ENCODE data around the gene PRR11.
"Not testable (repeated sequence)": the region's sequence is repeated elsewhere in the genome, so short reads cannot be mapped to it uniquely, and the experiment has no call there.

Gene PRR11

DNA sequence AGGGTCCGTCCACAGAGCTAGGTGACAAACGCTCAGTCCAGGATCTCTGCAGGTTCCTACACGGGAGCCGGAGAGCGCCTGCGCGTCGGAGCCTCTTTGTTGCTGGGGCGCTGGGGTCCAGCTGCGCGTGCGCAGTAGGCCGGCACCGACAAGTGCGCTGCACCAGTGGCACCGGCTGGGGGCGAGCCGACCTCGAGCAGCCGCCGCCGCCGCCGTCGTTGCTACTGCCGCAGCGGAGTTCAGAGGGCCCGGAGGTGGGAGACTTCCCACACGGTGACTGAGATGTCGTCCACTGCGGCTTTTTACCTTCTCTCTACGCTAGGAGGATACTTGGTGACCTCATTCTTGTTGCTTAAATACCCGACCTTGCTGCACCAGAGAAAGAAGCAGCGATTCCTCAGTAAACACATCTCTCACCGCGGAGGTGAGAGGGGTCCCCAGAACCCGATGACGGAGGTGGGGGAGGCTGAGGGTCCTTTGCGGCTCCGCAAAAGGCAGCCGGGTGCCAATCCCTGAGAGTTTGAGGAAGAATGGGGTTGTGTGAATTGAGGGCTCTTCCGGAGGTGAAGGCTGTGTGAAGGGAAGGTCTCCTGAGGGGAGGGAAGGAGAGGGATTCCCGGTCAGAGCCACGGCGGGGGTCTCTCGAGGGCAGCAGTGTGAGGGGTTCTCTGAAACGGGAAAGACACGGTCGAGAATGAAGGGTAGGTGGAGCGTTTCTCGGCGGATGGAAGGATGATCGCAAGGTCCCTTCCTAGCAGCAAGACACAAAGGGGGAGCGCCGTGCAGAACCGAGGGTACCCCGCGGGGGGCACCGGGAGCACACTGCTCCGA, 65.0 kb downstream of the PRR11 start, which contains the start of gene GDPD1:
GDPD1 (plus strand) TSS at position 184 of the 831 bp plus-strand sequence; CDS start at position 283, 99 bp downstream.
- DNase-seq, result peak; percentile 95

DNA sequence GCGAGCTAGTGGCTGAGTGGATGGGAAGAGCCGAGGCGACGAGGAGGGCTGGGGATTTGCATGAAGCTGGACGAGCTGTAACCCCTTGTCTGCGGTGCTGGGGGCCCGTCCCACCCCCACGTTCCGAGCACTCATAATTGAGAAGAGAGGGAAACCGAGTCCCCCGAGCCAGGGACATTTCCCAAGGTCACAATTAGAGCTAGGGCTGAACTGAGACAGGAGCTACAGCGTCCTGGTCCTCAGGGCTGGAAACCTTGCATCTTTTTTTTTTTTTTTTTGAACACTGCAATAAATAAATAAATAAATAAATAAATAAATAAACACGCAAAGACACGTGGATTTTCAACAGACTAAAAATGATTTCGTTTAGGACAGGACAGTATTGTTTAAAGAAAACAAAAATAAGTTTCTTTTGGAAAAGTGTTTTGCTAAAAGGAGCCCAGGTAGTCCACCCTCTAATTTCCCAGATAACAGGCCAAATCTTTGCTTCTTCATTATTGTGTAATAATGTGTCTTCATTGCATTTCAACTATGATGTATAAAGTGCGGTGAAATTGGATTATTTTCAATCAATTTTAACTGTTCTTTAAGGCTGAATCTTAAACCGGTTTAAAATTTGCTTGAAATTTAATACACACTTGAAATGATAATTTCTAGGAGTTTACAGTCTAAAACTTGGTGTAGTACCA, 65.8 kb downstream of the PRR11 start:
- peak; percentile 48 for DNase-seq

DNA sequence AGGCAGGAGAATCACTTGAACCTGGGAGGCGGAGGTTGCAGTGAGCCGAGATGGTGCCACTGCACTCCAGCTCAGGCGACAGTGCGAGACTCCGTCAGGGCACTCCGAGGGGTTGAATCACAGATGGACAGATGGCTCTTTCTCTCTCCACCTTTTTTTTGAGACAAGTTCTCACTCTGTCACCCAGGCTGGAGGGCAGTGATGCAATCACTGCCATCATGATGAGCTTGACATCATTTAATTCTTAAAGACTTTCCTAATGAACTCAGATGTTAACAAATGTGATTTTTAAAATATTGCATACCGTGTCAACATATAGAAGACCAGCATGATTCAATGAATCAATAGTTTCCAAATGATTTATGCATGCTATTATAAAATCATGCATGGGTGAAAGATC, 68.3 kb downstream of the PRR11 start:
- DNase-seq, result no peak

DNA sequence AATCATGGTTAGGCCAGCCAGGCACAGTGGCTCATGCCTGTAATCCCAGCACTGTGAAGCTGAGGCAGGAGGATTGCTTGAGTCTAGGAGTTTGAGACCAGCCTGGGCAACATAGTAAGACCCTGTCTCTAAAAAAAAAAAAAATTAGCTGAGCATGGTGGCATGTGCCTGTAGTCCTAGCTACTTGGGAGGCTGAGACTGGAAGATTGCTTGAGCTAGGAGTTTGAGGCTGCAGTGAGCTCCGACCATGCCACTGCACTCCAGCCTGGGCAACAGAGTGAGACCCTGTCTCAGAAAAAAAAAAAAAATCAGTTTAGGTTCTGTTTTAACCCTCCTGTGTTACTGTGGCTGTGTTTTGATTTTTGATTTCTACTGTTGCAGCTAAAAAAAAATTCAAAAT, 73.0 kb downstream of the PRR11 start:
- not testable (repeated sequence) for DNase-seq

DNA sequence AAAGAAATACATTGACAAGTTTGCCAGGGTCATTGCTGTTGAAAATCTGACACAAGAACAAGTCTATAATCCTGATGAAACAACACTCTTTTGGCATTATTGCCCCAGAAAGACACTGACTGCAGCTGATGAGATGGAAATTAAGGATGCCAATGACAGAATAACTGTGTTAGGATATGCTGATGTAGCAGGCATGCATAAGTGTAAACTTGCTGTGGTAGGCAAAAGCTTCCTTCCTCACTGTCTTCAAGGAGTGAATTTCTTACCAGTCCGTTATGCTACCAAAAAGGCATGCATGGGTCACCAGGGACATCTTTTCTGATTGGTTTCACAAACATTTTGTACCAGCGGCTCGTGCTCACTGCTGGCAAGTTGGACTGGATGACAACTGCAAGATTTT, 75.2 kb downstream of the PRR11 start:
- DNase-seq, result no peak

DNA sequence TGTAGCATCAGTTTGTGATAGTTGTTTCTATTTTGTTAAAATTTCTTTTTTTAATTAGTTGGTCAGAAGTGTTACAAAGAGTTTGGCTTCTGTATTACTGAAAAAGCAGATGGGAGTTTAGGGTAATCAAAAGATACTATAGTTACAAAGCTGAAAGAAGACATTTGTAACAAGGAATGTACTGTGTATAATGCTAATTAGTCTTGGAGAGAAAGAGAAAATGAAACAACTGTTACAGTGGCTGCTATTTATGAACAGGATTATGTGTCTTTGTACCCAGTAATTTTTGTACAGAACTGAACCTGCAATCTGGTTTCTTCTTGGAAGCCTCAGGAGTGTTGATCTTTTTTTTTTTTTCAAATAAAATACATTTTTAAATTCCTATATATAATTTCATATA, 79.1 kb downstream of the PRR11 start:
- no peak for DNase-seq

DNA sequence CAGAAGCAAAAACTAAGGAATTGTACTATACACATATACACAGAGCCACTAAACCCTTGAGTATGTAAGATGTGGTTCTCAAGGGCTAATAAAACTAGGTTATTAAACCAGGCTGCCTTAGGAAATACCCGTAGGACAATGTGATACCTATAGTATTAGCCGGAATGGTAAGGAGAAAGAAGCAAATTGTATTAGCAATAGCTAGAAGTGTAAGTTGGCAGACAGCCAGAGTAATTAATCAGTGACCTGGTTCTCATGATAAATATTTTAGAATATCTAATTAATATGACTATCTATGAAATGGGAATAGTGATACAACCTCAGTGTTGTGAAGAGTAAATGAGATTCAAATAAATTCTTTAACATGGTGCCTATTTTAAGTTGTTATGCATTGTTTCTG, 83.4 kb downstream of the PRR11 start:
- no peak for DNase-seq

DNA sequence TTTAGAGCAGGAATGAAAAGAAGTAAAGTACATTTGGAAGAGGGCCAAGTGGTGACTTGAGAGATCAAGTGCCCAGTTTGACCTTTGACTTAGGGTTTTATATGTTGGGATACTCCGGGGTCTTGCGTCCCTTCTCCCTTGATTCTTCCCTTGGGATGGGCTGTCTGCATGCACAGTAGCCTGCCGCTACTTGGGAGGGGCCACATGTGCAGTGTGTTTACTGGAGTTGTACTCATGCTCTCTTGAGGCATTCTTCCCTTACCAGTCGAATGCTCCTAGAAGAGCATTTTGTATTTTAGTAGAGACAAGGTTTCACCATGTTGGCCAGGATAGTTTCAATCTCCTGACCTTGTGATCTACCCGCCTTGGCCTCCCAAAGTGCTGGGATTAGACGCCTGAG, 88.5 kb downstream of the PRR11 start:
- no peak for DNase-seq
